Measurements from ENCODE around the gene CDKL1.

DNA sequence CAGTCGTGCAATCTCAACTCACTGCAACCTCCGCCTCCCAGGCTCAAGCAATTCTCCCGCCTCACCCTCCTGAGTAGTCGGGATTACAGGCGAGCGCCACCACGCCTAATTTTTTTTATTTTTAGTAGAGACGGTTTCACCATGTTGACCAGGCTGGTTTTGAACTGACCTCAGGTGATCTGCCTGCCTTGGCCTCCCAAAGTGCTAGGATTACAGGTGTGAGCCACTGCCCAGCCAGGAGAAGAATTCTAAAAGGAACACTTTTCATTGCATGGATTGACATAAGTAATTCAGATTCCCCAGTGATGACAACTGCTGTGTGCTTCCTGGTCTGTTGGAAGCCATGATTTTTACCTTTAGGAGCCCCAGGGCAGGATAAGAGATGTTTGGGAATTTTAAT is 62.5 kb downstream of the CDKL1 start:
- TF ChIP-seq FOXA1 (IDR thresholded peaks at IDR 0.05) (no peak), HDGF (IDR thresholded peaks at IDR 0.05; ENCODE audit: borderline replicate concordance) (no peak), TARDBP (IDR thresholded peaks at IDR 0.05) (no peak), SUZ12 (IDR thresholded peaks at IDR 0.05) (no peak), FOXM1 (IDR thresholded peaks at IDR 0.05; ENCODE audit: borderline replicate concordance) (no peak), ELF4 (IDR thresholded peaks at IDR 0.05) (no peak), SP1 (IDR thresholded peaks at IDR 0.05) (no peak), L3MBTL2 (conservative IDR thresholded peaks at IDR 0.05) (no peak), ARNT (IDR thresholded peaks at IDR 0.05) (no peak), BHLHE40 (IDR thresholded peaks at IDR 0.05; ENCODE audit: borderline replicate concordance) (no peak)
- TF ChIP-seq, protein P1, sequence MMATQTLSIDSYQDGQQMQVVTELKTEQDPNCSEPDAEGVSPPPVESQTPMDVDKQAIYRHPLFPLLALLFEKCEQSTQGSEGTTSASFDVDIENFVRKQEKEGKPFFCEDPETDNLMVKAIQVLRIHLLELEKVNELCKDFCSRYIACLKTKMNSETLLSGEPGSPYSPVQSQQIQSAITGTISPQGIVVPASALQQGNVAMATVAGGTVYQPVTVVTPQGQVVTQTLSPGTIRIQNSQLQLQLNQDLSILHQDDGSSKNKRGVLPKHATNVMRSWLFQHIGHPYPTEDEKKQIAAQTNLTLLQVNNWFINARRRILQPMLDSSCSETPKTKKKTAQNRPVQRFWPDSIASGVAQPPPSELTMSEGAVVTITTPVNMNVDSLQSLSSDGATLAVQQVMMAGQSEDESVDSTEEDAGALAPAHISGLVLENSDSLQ (IDR thresholded peaks at IDR 0.05): no peak
